ENCODE data around the gene SNHG17.

DNA sequence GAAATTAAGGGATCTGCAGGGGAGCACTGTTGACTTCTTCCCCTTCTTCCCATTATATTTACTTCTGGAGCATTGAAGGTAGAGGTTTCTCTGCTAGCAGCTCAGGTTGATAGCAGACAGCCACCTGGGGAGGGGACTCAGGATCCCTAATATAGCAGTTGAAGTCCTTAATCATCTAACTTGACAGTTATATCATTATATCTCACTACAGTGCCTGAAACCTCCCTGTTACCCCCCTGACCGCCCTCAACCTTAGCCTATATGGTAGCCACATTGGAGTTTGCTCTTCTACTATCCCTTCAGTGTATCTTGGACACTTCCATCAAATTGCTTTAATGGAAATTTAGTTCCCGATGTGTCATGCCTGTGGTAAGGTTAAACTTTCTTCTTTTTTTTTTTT is 44.5 kb upstream of the SNHG17 start:
- TF ChIP-seq POLR2AphosphoS5 (IDR thresholded peaks at IDR 0.05) (no peak), POLR2A (IDR thresholded peaks at IDR 0.05) (no peak)
- TF ChIP-seq, protein P1, sequence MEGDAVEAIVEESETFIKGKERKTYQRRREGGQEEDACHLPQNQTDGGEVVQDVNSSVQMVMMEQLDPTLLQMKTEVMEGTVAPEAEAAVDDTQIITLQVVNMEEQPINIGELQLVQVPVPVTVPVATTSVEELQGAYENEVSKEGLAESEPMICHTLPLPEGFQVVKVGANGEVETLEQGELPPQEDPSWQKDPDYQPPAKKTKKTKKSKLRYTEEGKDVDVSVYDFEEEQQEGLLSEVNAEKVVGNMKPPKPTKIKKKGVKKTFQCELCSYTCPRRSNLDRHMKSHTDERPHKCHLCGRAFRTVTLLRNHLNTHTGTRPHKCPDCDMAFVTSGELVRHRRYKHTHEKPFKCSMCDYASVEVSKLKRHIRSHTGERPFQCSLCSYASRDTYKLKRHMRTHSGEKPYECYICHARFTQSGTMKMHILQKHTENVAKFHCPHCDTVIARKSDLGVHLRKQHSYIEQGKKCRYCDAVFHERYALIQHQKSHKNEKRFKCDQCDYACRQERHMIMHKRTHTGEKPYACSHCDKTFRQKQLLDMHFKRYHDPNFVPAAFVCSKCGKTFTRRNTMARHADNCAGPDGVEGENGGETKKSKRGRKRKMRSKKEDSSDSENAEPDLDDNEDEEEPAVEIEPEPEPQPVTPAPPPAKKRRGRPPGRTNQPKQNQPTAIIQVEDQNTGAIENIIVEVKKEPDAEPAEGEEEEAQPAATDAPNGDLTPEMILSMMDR (IDR thresholded peaks at IDR 0.05) = no peak

All from stomach (tissue), 4 donors.